GM19455 (cell line): ENCODE measurements around the gene DYNC1H1.

ENCODE experiments used
- ATAC-seq: cut with Tn5 transposase; IDR thresholded peaks from one replicate; pipeline ENCODE4 v1.9.1; 2021; ENCODE audit not compliant: unreplicated experiment

The DYNC1H1 gene

DNA sequence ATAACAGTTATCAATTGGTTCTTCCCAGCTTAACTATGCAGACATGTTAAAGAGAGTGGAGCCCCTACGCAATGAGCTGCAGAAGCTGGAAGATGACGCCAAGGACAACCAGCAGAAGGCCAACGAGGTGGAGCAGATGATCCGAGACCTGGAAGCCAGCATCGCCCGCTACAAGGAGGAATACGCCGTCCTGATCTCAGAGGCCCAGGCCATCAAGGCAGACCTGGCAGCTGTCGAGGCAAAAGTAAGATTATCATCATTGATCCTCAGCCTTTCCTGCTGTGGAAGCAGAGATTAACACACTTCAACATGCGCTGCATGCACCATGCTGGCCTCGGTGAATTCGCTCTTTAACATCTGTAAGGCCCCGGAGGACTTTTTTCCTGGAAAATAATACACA, 68.9 kb downstream of the DYNC1H1 start:
- ATAC-seq, result no peak

DNA sequence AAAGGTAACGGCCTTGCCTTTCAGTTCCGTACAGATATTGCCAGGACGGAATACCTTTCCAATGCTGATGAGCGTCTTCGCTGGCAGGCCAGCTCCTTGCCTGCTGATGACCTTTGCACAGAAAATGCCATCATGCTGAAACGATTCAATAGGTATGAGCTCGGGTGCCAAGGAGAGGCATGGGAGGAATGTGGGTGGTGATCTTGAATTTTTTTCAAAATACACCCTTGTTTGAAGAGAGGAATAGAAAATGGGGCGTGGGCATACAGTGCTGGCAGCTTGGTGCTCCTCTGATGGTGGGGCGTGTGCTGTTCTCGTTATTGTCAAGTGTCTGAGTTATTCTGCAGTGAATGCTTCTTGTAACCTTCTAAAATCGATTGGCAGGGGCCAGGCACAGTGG, 69.9 kb downstream of the DYNC1H1 start:
- ATAC-seq, result no peak

DNA sequence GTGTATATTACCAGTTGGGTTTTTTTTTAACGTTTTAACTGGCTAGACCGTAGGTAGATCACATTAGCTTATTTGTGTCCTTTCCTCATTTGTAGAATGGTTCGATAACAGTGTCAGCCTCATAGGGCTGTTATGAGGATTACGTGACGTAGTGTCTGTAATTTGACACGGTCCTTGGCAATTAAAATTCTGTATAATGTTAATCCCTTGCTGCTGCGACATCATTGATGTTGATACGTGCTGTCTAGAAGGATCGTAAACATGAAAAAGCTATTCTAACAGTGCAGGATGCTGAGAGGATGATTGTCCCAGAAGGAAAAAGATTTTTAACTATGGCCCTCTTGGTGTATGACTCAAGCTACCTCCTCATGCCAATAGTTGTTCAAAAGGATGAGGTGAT, 71.5 kb downstream of the DYNC1H1 start:
- no peak for ATAC-seq

DNA sequence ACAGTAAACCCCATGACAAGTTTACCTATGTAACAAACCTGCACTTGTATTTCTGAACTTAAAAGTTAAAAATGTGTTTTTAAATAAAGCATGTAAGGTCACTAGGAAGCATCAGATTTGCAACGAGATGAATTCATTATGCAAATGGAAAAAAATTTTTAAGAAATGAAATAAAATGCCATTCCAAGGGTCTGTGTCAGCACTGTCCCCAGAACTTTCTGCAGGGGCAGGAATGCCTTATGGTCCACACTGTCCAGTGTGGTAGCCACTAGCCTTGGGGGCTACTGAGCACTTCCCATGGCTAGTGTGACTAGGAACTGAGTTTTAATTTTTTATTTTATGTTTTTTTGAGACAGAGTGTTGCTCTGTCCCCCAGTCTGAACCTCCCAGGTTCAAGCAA, 73.3 kb downstream of the DYNC1H1 start:
- no peak for ATAC-seq

DNA sequence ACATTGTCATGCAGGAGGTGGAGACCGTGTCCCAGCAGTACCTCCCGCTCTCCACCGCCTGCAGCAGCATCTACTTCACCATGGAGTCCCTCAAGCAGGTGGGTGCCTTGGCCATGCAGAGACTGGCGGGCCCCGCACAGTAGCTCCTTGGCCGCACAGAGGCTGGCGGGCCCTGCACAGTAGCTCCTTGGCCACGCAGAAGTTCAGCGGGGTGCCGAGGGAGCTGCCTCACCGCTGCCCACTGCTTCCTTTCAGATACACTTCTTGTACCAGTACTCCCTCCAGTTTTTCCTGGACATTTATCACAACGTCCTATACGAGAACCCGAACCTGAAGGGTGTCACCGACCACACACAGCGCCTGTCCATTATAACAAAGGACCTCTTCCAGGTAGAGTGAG, 74.8 kb downstream of the DYNC1H1 start:
- ATAC-seq, result no peak

DNA sequence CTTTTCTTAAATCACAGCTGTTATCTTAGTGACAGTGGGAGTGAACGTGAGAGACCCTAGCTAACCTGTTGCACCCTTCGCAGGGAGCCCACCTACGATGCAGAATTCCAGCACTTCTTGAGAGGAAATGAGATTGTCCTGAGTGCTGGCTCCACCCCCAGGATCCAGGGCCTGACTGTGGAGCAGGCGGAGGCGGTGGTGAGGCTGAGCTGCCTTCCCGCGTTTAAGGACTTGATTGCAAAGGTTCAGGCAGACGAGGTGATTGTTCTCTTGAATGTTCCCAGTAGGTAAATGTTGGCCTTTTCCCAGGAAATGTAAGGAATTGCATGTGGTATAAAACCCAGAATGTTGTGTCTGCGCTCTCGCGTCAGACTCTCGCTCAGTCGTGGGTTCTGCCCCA, 75.8 kb downstream of the DYNC1H1 start:
- no peak for ATAC-seq

DNA sequence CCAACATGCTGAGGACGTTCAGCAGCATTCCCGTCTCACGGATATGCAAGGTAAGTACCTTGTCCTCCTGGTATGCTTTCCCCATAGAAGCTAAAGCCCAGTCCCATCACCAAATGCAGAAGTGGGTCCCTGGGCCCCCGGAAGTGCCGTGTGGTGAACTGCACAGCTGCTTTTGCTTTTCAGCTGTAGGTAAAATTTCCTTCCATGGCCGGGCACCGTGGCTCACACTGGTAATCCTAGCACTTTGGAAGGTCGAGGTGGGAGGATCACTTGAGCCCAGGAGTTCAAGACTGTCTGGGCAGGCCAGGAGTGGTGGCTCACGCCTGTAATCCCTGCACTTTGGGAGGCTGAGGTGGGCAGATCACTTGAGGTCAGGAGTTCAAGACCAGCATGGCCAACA, 78.3 kb downstream of the DYNC1H1 start:
- ATAC-seq, result no peak

DNA sequence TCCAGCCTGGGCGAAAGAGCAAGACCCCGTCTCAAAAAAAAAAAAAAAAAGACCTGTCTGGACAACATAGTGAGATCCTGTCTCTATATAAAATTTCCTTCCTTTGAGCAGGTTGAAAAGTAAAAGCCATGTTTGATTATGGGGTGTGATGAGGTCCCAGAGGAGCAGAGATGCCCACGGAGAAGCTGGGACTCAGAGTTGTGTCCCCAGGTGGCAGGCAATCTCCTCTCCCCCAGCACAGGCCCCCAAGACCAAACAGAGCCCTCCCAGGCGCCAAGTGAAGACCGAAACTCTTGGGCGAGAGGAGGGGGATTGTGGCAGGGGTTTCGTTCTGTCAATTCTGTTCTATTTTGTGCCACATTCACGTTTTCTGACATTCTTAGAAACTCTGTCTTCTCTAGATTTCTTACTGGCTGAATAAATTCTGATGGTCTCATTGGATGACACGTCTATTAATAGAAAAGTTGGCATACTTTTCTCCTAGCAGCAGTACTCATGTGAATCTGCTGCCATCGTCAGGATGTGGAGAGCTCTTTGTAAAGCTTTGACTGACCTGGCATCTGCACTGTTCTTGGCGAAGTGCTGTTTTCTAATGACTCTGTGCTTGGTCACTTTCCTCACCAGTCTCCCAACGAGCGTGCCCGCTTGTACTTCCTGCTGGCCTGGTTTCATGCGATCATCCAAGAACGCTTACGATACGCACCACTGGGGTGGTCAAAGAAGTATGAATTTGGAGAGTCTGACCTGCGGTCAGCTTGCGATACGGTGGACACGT, 79.1 kb downstream of the DYNC1H1 start:
- ATAC-seq, result no peak

DNA sequence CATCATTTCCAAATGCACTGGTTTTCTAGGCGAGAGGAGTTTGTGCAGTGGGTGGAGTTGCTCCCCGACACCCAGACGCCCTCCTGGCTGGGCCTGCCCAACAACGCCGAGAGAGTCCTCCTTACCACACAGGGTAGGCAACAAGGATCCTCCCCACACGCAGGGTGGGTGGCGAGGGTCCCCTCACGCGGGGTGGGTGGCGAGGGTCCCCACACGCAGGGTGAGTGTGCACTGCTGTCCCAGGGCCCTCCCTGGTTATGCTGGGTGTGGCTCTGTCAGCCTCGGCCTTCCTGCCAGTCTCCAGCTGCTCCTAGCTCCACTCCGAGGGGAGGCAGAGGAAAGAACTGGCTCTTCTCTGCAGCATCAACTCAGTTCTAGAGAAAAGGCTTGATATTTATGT, 80.2 kb downstream of the DYNC1H1 start:
- no peak for ATAC-seq

DNA sequence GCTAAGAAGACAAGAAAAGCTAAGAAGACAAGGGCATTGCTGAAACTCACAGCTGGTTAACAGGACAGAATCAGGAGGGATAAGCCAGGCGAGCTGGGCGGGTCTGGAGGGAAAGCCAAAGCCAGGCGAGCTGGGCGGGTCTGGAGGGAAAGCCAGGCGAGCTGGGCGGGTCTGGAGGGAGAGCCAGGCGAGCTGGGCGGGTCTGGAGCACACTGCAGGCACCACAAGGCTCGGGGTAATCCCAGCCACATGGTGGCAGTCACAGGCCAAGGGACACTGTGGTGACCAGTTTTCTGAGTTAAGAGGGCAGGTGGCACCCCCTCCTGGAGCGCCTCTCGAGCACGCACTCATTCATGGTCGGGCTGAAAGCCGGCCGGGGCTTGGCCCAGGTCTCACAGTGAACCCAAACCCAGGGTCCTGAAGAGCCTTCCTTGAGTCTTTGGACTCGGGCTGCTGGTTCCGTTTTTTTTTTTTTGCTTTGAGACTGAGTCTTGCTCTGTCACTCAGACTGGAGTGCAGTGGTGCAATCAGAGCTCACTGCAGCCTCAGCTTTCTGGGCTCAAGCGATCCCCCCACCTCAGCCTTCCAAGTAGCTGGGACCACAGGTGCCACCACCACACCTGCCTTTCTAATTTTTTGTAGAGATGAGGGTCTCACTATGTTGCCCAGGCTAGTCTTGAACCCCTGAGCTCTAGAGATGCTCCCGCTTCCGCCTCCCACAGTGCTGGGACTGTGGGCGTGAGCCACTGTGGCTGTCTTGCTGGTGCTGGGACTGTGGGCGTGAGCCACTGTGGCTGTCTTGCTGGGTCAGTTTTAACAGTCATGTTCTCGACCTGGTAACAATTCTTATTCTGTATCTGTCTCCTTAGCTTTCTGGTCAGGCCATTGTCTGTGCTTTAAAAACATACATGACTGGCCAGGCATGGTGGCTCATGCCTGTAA, 82.2 kb downstream of the DYNC1H1 start:
- ATAC-seq, result no peak

DNA sequence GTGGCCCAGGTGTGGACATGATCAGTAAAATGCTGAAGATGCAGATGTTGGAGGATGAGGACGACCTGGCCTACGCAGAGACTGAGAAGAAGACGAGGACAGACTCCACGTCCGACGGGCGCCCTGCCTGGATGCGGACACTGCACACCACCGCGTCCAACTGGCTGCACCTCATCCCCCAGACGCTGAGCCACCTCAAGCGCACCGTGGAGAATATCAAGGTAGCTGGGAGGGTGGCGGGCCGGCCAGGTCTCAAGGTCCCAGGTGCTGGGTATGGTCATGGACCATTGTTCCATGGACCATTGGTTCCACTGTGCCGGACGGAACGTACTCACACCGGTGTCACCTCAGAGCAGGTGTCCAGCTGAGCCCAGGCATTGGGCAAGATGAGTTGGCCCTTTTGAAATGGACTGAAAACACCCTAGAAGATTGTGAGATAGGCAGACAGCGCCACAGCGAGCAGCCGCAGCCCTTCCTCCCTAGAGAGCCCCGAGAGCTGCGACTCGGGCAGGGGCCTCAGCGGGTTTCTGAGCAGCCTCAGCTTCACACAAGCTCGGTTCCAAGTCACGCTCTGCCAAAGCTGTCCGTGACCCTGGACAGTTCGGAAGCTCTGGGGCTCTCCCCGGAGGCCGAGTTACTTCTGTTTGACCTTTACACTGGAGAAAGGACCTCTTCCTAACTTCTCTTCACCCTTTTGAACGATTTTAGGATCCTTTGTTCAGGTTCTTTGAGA, 83.6 kb downstream of the DYNC1H1 start:
- ATAC-seq, result no peak

DNA sequence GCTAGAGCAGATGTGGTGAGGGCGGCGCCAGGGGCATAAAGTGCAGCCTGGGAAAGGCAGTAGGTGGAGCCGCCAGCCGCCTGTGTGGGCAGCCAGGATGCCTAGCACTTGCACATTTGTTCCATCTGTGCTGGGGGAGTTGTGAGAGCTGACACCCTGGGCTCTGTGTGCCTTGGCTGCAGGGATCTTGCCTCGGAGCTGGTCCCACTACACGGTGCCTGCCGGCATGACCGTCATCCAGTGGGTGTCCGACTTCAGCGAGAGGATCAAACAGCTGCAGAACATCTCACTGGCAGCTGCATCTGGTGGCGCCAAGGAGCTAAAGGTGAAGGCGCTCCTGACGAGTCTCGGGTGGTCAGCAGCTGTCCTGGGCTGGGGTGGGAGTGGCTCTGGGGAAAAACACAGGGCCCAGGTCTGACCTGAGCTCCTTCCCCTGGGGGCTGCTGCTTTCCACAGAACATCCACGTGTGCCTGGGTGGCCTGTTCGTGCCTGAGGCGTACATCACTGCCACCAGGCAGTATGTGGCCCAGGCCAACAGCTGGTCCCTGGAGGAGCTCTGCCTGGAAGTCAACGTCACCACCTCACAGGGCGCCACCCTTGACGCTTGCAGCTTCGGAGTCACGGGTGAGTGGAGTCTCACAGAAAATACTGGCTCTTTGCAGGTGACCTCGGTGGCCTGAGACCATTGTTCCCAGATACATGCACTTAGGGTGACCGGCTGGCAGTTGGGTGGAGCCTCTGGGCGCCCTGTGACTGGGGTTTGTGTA, 85.1 kb downstream of the DYNC1H1 start:
- no peak for ATAC-seq

DNA sequence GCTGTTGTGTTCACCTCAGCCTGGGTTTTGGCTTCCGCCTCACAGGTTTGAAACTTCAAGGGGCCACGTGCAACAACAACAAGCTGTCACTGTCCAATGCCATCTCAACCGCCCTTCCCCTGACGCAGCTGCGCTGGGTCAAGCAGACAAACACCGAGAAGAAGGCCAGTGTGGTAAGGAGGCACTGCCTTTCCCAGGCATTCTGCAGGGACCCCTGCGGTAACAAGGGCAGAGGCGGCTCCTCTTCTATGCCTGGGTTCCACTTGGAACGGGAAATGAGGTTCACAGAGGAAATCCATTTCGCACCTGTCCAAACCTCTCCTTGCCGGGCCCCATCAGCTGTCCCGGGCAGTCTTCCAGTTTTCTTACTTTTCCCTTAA, 85.6 kb downstream of the DYNC1H1 start:
- ATAC-seq, result no peak

DNA sequence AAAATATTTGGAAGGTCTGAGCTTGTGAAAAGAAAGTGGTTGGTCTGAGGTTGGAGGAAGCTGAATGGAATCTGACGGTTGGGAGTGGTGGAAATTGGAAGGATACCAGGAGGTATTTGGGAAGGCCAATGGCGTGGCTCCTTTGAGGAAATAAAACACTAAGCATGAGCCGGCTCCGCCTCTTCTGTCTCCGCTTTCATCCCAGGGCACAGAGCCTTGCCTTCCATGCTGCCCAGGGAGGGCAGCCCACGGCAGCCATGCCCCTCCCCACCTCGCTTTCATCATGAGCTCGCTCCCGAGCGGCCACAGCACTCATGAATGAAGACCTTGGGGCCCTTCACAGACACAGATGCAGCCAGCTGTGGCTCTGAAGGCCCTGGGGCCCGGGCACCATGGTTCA, 86.3 kb downstream of the DYNC1H1 start:
- ATAC-seq, result no peak

DNA sequence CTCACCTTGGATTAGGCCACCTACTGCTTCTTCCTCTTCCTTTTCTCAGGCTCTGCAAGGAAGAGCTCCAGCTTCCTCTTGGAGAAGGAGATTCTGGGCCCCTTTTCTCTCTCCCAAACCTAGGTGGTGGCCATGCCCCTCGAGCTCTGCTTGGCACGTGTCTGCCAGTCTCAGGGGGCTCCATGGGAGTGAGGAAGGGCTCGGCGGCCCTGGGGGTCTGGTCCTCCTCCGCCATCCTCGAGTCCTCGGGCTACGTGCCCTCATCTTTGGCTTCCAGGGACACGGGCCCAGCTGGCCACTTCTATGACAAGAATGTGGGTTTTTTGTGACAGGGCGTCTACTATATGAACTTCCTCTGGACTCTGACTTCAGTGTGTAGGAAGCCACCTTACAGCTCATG, 88.1 kb downstream of the DYNC1H1 start:
- ATAC-seq, result no peak

DNA sequence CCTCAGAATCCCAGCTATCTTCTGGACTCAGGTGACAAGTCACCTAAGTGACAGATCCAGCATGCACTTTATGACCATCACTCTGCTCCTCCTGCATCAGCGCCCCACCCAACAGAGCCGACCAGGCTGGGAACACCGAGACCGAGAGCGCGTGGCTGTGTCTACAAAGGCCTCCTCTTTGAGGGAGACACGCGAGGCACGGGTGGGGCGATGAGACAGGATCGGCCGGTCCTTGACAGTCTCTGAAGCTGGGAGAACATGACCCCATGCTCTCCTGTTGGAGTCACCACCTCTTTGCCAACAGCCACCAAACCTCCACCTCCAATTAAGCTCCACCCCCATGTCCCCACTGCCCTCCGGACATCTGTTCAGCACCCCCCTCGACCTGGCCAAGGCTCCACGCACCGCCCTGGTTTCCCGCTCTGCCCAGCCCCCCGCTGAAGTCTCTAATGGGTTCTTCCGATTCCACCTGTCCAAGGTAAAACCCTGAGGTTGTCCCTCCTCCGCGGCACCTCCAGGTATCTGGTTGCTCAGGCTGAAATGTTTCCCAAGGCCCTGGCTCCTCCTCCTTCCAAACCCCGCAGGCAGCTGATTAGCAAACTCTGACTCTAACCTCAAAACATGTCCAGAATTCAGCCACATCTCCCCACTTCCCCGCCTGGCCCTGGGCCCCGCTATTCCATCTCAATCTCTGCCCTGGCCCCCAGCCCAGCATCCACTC, 91.0 kb downstream of the DYNC1H1 start:
- no peak for ATAC-seq

DNA sequence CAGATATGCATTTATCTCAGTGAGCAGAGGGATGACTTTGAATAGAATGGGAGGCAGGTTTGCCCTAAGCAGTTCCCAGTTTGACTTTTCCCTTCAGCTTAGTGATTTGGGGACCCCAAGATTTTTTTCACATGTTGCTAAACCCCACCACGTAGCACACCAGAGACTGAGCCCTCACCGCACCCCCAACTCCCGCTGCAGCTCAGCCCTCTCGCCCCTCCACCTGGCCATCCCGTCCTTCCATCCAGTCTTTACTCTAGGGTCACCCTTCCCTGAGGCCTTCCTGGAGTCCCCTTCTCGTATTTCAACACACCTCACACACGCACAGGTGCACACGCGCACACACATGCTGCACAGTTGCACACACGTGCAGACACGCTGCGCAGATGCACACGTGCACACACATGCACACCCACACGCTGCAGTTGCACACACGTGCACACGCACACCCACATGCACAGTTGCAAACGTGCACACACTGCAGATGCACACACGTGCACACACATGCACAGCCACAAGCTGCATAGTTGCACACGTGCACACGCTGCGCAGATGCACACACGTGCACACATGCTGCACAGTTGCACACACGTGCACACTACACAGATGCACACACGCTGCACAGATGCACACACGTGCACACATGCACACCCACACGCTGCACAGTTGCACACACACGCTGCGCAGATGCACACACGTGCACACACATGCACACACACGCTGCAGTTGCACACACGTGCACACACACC, 92.5 kb downstream of the DYNC1H1 start:
- no peak for ATAC-seq

DNA sequence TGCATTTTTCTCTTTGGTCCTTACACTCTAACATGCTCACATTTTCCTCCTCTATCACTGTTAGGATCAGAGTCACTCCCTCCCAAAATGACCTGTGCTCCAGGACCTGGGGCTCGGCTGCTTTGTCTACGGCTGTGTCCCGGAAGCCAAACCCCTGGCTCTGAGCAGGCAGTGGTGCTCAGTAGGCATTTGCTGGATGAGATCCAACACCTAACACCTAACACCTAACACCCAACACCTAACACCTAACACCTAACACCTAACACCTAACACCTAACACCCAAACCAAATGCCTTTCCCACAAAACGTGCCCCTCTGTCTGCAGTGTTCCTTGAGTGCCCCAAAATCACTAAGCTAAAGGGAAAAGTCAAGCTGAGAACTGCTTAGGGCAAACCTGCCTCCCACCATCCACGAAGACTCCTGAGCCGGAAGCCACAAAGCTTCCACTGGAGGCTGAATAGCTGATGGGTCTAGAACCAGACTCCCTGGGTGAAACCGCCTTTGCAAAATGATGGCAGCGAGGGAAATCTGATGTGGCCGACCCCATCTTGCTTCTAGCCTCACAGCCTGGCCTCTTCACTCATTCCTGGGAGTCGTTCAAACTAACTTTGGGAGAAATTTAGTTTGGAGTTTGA, 93.2 kb downstream of the DYNC1H1 start:
- no peak for ATAC-seq

DNA sequence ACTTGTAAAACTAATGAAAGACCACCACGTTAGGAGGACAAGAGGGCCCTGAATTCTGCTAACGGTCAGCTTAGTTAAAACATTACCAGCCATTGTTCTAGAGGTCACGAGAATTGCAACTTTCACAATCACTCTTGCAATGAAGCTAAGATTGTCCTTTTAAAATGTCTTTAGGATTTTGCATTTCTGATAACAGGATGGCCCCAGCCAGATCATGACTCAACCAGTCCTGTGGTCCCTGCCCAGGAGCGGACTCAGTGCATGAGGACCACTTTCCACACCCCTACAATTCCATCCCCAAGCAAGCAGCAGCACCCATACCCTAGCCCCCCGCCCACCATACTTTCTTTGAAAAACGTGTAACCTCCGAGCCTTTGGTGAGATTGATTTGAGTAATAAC, 93.8 kb downstream of the DYNC1H1 start:
- no peak for ATAC-seq
